ENCODE results near the gene ITGA2. TPM values are rescaled to one million over a fixed set of nuclear protein-coding genes. Genes with fewer than 3 reads are reported as not detected.

The ITGA2 gene
- total RNA-seq, 1 donor from 2014 or later, result 1.0 TPM

GRCh38 chr5:53048248-53048647 lies 59.1 kb downstream of the ITGA2 start:
- Mint-ChIP-seq H3K4me3 (ENCODE audit: unreplicated experiment) (no peak overlapping the region), H3K27me3 (ENCODE audit: low read depth) (peaks cover 8% of the 10 kb centered on the region), H3K9me3 (ENCODE audit: low read depth) (no peaks in the 10 kb centered on the region), H3K4me1 (ENCODE audit: low read depth) (no peaks in the 10 kb centered on the region), H3K27ac (ENCODE audit: unreplicated experiment) (no peak overlapping the region), H3K36me3 (ENCODE audit: low read depth) (no peaks in the 10 kb centered on the region)
- DNase-seq (ENCODE audit: low spot score), result no peak
- TF ChIP-seq, protein P1, sequence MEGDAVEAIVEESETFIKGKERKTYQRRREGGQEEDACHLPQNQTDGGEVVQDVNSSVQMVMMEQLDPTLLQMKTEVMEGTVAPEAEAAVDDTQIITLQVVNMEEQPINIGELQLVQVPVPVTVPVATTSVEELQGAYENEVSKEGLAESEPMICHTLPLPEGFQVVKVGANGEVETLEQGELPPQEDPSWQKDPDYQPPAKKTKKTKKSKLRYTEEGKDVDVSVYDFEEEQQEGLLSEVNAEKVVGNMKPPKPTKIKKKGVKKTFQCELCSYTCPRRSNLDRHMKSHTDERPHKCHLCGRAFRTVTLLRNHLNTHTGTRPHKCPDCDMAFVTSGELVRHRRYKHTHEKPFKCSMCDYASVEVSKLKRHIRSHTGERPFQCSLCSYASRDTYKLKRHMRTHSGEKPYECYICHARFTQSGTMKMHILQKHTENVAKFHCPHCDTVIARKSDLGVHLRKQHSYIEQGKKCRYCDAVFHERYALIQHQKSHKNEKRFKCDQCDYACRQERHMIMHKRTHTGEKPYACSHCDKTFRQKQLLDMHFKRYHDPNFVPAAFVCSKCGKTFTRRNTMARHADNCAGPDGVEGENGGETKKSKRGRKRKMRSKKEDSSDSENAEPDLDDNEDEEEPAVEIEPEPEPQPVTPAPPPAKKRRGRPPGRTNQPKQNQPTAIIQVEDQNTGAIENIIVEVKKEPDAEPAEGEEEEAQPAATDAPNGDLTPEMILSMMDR (IDR thresholded peaks at IDR 0.05), result no peak

- TF ChIP-seq, protein P1 (IDR thresholded peaks at IDR 0.05), result no peak
- H3K36me3 Mint-ChIP-seq (ENCODE audit: low read depth), result no peaks in the 10 kb centered on the region
- no peak overlapping the region for H3K4me3 Mint-ChIP-seq (ENCODE audit: unreplicated experiment)
- H3K27ac Mint-ChIP-seq (ENCODE audit: unreplicated experiment), result no peak overlapping the region
- H3K9me3 Mint-ChIP-seq (ENCODE audit: low read depth), result no peaks in the 10 kb centered on the region
- peaks cover 9% of the 10 kb centered on the region for H3K27me3 Mint-ChIP-seq (ENCODE audit: low read depth)
- H3K4me1 Mint-ChIP-seq (ENCODE audit: low read depth), result no peaks in the 10 kb centered on the region
- DNase-seq (ENCODE audit: low spot score), result no peak
Observed at GRCh38 chr5:53052499-53052898, 63.3 kb downstream of the ITGA2 start.

DNA sequence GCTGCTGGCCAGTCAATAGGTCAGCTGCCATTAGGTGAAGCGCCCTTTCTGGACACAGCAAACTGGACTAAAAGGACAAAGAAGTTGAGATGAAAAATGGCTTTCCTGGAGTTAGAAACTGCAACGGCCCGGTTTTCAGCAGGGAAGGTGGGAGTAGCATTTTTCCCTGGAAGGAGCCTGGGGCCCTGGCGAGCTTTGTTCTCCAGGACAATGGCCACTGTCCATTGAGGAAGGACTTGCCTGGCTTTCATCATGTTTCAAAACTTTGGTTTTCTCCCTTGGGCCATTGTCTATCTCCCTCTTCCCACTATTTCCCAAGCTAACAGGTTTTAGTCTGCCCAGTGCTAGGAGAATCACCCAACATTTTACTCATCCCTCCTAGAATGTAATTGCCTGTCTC lies 64.2 kb downstream of the ITGA2 start:
- Mint-ChIP-seq H3K4me3 (ENCODE audit: unreplicated experiment) (no peak overlapping the region), H3K36me3 (ENCODE audit: low read depth) (no peaks in the 10 kb centered on the region), H3K4me1 (ENCODE audit: low read depth) (no peaks in the 10 kb centered on the region), H3K9me3 (ENCODE audit: low read depth) (no peaks in the 10 kb centered on the region), H3K27me3 (ENCODE audit: low read depth) (peaks cover 10% of the 10 kb centered on the region), H3K27ac (ENCODE audit: unreplicated experiment) (no peak overlapping the region)
- DNase-seq (ENCODE audit: low spot score), result no peak
- TF ChIP-seq, protein P1 (IDR thresholded peaks at IDR 0.05), result no peak

- DNase-seq (ENCODE audit: low spot score), result no peak
- Mint-ChIP-seq H3K9me3 (ENCODE audit: low read depth) (no peaks in the 10 kb centered on the region), H3K4me3 (ENCODE audit: unreplicated experiment) (no peak overlapping the region), H3K27ac (ENCODE audit: unreplicated experiment) (no peak overlapping the region), H3K4me1 (ENCODE audit: low read depth) (no peaks in the 10 kb centered on the region), H3K36me3 (ENCODE audit: low read depth) (no peaks in the 10 kb centered on the region), H3K27me3 (ENCODE audit: low read depth) (peaks cover 9% of the 10 kb centered on the region)
- TF ChIP-seq, protein P1 (IDR thresholded peaks at IDR 0.05), result no peak
Observed at GRCh38 chr5:53055365-53055764, 66.2 kb downstream of the ITGA2 start.

GRCh38 chr5:53059281-53059680 lies 70.1 kb downstream of the ITGA2 start:
- H3K27me3 Mint-ChIP-seq (ENCODE audit: low read depth), result peaks cover 9% of the 10 kb centered on the region
- DNase-seq (ENCODE audit: low spot score), result no peak
- H3K27ac Mint-ChIP-seq (ENCODE audit: unreplicated experiment), result no peak overlapping the region
- H3K36me3 Mint-ChIP-seq (ENCODE audit: low read depth), result no peaks in the 10 kb centered on the region
- TF ChIP-seq, protein P1 (IDR thresholded peaks at IDR 0.05), result no peak
- H3K4me3 Mint-ChIP-seq (ENCODE audit: unreplicated experiment), result no peak overlapping the region
- no peaks in the 10 kb centered on the region for H3K4me1 Mint-ChIP-seq (ENCODE audit: low read depth)
- no peaks in the 10 kb centered on the region for H3K9me3 Mint-ChIP-seq (ENCODE audit: low read depth)
